HL-60 (cell line): ENCODE results near the gene RIPOR2.

Experiments
- GABPA ChIP-seq: IDR thresholded peaks from 2 replicates; pipeline ENCODE4 v1.6.1; 2012; ENCODE audit warnings: low read depth
- POLR2AphosphoS5 ChIP-seq: IDR thresholded peaks from 2 replicates; pipeline ENCODE4 v1.6.1; 2012; ENCODE audit warnings: low read depth
- SPI1 ChIP-seq: IDR thresholded peaks from 2 replicates; pipeline ENCODE4 v1.6.1; 2012; ENCODE audit warnings: low read depth, mild to moderate bottlenecking, borderline replicate concordance
- TF ChIP-seq, protein P1 (sequence below): IDR thresholded peaks from one replicate; pipeline ENCODE4 v1.5.1; 2011; ENCODE audit warnings: low read length, control low read depth, inconsistent platforms; ENCODE audit not compliant: insufficient read depth
- TF ChIP-seq, protein P2 (sequence below): IDR thresholded peaks from 2 replicates; pipeline ENCODE4 v1.6.1; 2012; ENCODE audit warnings: low read depth; ENCODE audit not compliant: insufficient replicate concordance

- TF ChIP-seq, protein P1, sequence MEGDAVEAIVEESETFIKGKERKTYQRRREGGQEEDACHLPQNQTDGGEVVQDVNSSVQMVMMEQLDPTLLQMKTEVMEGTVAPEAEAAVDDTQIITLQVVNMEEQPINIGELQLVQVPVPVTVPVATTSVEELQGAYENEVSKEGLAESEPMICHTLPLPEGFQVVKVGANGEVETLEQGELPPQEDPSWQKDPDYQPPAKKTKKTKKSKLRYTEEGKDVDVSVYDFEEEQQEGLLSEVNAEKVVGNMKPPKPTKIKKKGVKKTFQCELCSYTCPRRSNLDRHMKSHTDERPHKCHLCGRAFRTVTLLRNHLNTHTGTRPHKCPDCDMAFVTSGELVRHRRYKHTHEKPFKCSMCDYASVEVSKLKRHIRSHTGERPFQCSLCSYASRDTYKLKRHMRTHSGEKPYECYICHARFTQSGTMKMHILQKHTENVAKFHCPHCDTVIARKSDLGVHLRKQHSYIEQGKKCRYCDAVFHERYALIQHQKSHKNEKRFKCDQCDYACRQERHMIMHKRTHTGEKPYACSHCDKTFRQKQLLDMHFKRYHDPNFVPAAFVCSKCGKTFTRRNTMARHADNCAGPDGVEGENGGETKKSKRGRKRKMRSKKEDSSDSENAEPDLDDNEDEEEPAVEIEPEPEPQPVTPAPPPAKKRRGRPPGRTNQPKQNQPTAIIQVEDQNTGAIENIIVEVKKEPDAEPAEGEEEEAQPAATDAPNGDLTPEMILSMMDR: no peak
- no peak for TF ChIP-seq POLR2AphosphoS5
- TF ChIP-seq GABPA: no peak
- TF ChIP-seq, protein P2, sequence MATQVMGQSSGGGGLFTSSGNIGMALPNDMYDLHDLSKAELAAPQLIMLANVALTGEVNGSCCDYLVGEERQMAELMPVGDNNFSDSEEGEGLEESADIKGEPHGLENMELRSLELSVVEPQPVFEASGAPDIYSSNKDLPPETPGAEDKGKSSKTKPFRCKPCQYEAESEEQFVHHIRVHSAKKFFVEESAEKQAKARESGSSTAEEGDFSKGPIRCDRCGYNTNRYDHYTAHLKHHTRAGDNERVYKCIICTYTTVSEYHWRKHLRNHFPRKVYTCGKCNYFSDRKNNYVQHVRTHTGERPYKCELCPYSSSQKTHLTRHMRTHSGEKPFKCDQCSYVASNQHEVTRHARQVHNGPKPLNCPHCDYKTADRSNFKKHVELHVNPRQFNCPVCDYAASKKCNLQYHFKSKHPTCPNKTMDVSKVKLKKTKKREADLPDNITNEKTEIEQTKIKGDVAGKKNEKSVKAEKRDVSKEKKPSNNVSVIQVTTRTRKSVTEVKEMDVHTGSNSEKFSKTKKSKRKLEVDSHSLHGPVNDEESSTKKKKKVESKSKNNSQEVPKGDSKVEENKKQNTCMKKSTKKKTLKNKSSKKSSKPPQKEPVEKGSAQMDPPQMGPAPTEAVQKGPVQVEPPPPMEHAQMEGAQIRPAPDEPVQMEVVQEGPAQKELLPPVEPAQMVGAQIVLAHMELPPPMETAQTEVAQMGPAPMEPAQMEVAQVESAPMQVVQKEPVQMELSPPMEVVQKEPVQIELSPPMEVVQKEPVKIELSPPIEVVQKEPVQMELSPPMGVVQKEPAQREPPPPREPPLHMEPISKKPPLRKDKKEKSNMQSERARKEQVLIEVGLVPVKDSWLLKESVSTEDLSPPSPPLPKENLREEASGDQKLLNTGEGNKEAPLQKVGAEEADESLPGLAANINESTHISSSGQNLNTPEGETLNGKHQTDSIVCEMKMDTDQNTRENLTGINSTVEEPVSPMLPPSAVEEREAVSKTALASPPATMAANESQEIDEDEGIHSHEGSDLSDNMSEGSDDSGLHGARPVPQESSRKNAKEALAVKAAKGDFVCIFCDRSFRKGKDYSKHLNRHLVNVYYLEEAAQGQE: no peak
- TF ChIP-seq SPI1: no peak
Measured at GRCh38 chr6:24874776-24875533, 60.8 kb downstream of the RIPOR2 start.
